Loucy (cell line): ENCODE results near the gene ZNF253.

ENCODE experiments used
- H2AFZ ChIP-seq: fragments of 200-600 bp; sonication (generic); 2 replicates; pipeline ENCODE4 v1.6.0; 2016; ENCODE audit warnings: antibody characterized with exemption, mild to moderate bottlenecking, low read length, moderate library complexity
- H3F3A ChIP-seq: fragments of 200-600 bp; 2 replicates; pipeline ENCODE4 v1.6.0; 2016; ENCODE audit warnings: antibody characterized with exemption, low read depth, mild to moderate bottlenecking
- H3K27me3 ChIP-seq: fragments of 200-600 bp; sonication (generic); 2 replicates; pipeline ENCODE4 v1.6.1; 2014; ENCODE audit warnings: low read length, mild to moderate bottlenecking; ENCODE audit not compliant: insufficient read depth, poor library complexity, severe bottlenecking
- H3K36me3 ChIP-seq: fragments of 200-600 bp; sonication (generic); 2 replicates; pipeline ENCODE4 v1.6.1; 2016; ENCODE audit warnings: low read length; ENCODE audit not compliant: insufficient read depth
- H3K4me1 ChIP-seq: fragments of 200-600 bp; sonication (generic); 2 replicates; pipeline ENCODE4 v1.5.1; 2014; ENCODE audit warnings: low read length, mild to moderate bottlenecking; ENCODE audit not compliant: insufficient read depth, poor library complexity, severe bottlenecking
- H3K4me2 ChIP-seq: fragments of 200-600 bp; sonication (generic); 2 replicates; pipeline ENCODE4 v1.6.0; 2014; ENCODE audit warnings: antibody characterized with exemption, low read length, low read depth, mild to moderate bottlenecking; ENCODE audit not compliant: poor library complexity, severe bottlenecking
- H3K4me3 ChIP-seq: fragments of 200-600 bp; sonication (generic); 2 replicates; pipeline ENCODE4 v1.5.1; 2014; ENCODE audit warnings: low read length, mild to moderate bottlenecking, mixed read lengths; ENCODE audit not compliant: poor library complexity, severe bottlenecking
- H3K79me2 ChIP-seq: fragments of 200-600 bp; sonication (generic); 2 replicates; pipeline ENCODE4 v1.6.1; 2014; ENCODE audit warnings: low read length; ENCODE audit not compliant: insufficient read depth
- H3K9ac ChIP-seq: fragments of 200-600 bp; sonication (generic); 2 replicates; pipeline ENCODE4 v1.6.0; 2014; ENCODE audit warnings: mild to moderate bottlenecking, low read depth, low read length, moderate library complexity; ENCODE audit not compliant: poor library complexity, severe bottlenecking
- H3K9me2 ChIP-seq: fragments of 200-600 bp; sonication (generic); replicated peaks from 2 replicates; pipeline ENCODE4 v1.6.1; 2016; ENCODE audit warnings: low read depth, low read length, mixed read lengths
- H3K9me3 ChIP-seq: fragments of 200-600 bp; sonication (generic); 2 replicates; pipeline ENCODE4 v1.6.1; 2014; ENCODE audit warnings: mild to moderate bottlenecking, antibody characterized with exemption, low read length, low read depth; ENCODE audit not compliant: insufficient read depth
- H4K20me1 ChIP-seq: fragments of 200-600 bp; sonication (generic); 2 replicates; pipeline ENCODE4 v1.6.0; 2014; ENCODE audit warnings: antibody characterized with exemption, low read length, mild to moderate bottlenecking; ENCODE audit not compliant: insufficient read depth, poor library complexity, severe bottlenecking
- CTCF ChIP-seq: fragments of 200-600 bp; sonication (generic); conservative IDR thresholded peaks from 2 replicates; pipeline ENCODE4 v1.5.1; 2014; ENCODE audit warnings: mild to moderate bottlenecking, antibody characterized with exemption, low read length
- EZH2phosphoT487 ChIP-seq: fragments of 200-600 bp; IDR thresholded peaks from 2 replicates; pipeline ENCODE4 v1.6.1; 2018; ENCODE audit warnings: antibody characterized with exemption, mild to moderate bottlenecking, moderate library complexity, borderline replicate concordance

ZNF253 gene

DNA sequence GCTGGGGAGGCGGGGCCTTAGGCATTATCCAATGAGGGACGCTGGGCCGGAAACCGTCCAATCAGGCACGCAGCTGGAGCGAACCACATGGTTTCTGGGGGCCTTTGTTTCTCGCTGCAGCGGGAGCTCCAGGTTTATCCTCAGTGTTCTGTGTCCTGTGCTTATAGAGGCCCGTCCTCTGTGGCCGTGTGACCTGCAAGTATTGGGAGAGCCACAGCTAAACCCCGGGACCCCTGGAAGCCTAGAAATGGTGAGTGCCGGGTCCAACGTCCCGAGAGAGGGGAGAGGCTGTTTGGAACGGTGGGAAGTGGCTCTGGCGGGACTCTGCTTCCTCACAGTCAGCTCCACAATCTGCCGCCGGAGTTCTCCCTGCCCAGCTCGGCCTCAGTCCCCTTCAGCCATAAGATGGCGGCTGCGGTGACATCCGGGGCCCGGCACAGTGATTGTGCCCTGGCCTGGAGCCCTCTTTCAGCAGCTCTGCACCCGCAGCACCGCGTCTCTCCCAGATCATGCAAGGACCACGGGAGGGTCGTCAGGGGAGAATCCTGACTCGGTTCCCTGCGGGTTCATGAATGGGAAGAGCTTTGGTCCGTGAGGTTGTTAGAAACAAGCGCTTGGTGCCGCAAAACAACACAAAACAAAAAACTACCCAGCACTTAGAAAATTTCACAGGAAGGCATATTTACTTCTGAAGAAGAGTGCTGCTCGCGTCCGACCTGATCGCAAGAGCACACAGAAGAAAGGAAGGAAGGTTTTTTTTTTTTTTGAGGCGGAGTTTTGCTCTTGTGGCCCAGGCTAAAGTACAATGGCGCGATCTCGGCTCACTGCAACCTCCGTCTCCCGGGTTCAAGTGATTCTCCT is at the start of gene ZNF253:
Gene ZNF253 (plus strand): TSS at position 133 of the 861 bp plus-strand sequence. CDS start 115 bp downstream, at position 248.
- Histone ChIP-seq H3K9ac (peak within 1 kb of the TSS; percentile 98), H3K27me3 (no peaks in the 10 kb centered on the region), H3K79me2 (peaks cover 52% of the 10 kb centered on the region), H3K36me3 (no peaks in the 10 kb centered on the region), H3F3A (no peaks in the 10 kb centered on the region), H3K4me1 (peaks cover 13% of the 10 kb centered on the region), H3K9me3 (no peaks in the 10 kb centered on the region), H4K20me1 (peaks cover 40% of the 10 kb centered on the region), H2AFZ (peak within 1 kb of the TSS; percentile 85), H3K9me2 (no peaks in the 10 kb centered on the region), H3K4me2 (peak within 1 kb of the TSS; percentile 93), H3K4me3 (peak within 1 kb of the TSS; percentile 95)
- TF ChIP-seq CTCF (no peak), EZH2phosphoT487 (no peak)

GRCh38 chr19:19816679-19817078 is 49.0 kb upstream of the ZNF253 start:
- Histone ChIP-seq H4K20me1 (peaks cover 11% of the 10 kb centered on the region), H3K4me1 (no peaks in the 10 kb centered on the region), H3K9me3 (no peaks in the 10 kb centered on the region), H3K4me3 (no peak overlapping the region), H3K27me3 (no peaks in the 10 kb centered on the region), H3K4me2 (no peak overlapping the region), H3K79me2 (peaks cover 58% of the 10 kb centered on the region), H2AFZ (no peak overlapping the region), H3K9ac (no peak overlapping the region), H3K36me3 (no peaks in the 10 kb centered on the region), H3F3A (no peaks in the 10 kb centered on the region), H3K9me2 (no peaks in the 10 kb centered on the region)
- TF ChIP-seq CTCF (no peak), EZH2phosphoT487 (no peak)

GRCh38 chr19:19817357-19817756 is 48.3 kb upstream of the ZNF253 start:
- TF ChIP-seq EZH2phosphoT487, result no peak
- no peak for TF ChIP-seq CTCF
- Histone ChIP-seq H3K79me2 (peaks cover 55% of the 10 kb centered on the region), H2AFZ (no peak overlapping the region), H3F3A (no peaks in the 10 kb centered on the region), H3K4me1 (no peaks in the 10 kb centered on the region), H4K20me1 (peaks cover 11% of the 10 kb centered on the region), H3K9me2 (no peaks in the 10 kb centered on the region), H3K4me2 (no peak overlapping the region), H3K36me3 (no peaks in the 10 kb centered on the region), H3K9me3 (no peaks in the 10 kb centered on the region), H3K4me3 (no peak overlapping the region), H3K27me3 (no peaks in the 10 kb centered on the region), H3K9ac (no peak overlapping the region)
